WTC11 (cell line): ENCODE data around the gene ARHGAP26. TPM values are rescaled to one million over a fixed set of nuclear protein-coding genes. Genes with fewer than 3 reads are reported as not detected.

ENCODE experiments used
- ATAC-seq: fragments of 200-7000 bp; cut with Tn5 transposase; 2 replicates; pipeline ENCODE4 v1.10.0; 2021; ENCODE audit warnings: mild to moderate bottlenecking, moderate library complexity
- CTCF ChIA-PET: fragments of 300-600 bp; sonication (Branson Sonifier 250); formaldehyde crosslinking; loops from one replicate; lab custom pipeline; 2021; ENCODE audit warnings: antibody characterized with exemption; lab: Charles Lee
- POLR2A ChIA-PET: fragments of 350-600 bp; sonication (Branson Sonifier 250); formaldehyde crosslinking; loops from one replicate; lab custom pipeline; 2021; ENCODE audit warnings: antibody characterized with exemption; lab: Charles Lee
- DNase-seq: peaks from one replicate; pipeline ENCODE4 v3.0.0; 2021; ENCODE audit warnings: low spot score
- H3K27ac Mint-ChIP-seq: 2 replicates; pipeline ENCODE4 v1.8.0; 2021; ENCODE audit warnings: mixed read lengths
- H3K27me3 Mint-ChIP-seq: 2 replicates; pipeline ENCODE4 v1.8.0; 2021; ENCODE audit warnings: low read depth, mild to moderate bottlenecking, moderate library complexity, mixed read lengths
- H3K36me3 Mint-ChIP-seq: 2 replicates; pipeline ENCODE4 v1.8.0; 2021; ENCODE audit warnings: mixed read lengths
- H3K4me1 Mint-ChIP-seq: 2 replicates; pipeline ENCODE4 v1.8.0; 2022; ENCODE audit warnings: mixed read lengths
- H3K4me3 Mint-ChIP-seq: 2 replicates; pipeline ENCODE4 v1.8.0; 2021; ENCODE audit warnings: mild to moderate bottlenecking, moderate library complexity, mixed read lengths
- H3K9me3 Mint-ChIP-seq: 2 replicates; pipeline ENCODE4 v1.8.0; 2021; ENCODE audit warnings: mixed read lengths
- JAZF1 ChIP-seq: fragments of 250-450 bp; sonication (Bioruptor Pico); IDR thresholded peaks from 2 replicates; pipeline ENCODE4 v1.9.0; 2021; ENCODE audit warnings: moderate library complexity, mild to moderate bottlenecking, inconsistent platforms
- JUN ChIP-seq: sonication (generic); formaldehyde crosslinking; IDR thresholded peaks from 2 replicates; pipeline ENCODE4 v1.8.0; 2023; ENCODE audit warnings: mild to moderate bottlenecking, missing genetic modification reagents
- KAT7 ChIP-seq: sonication (generic); formaldehyde crosslinking; IDR thresholded peaks from 2 replicates; pipeline ENCODE4 v1.8.1; 2023; ENCODE audit warnings: missing genetic modification reagents, mild to moderate bottlenecking, borderline replicate concordance
- NFE2L1 ChIP-seq: sonication (generic); formaldehyde crosslinking; IDR thresholded peaks from 2 replicates; pipeline ENCODE4 v1.8.1; 2023; ENCODE audit warnings: missing genetic modification reagents
- NFYB ChIP-seq: sonication (generic); formaldehyde crosslinking; conservative IDR thresholded peaks from 2 replicates; pipeline ENCODE4 v1.8.0; 2022; ENCODE audit warnings: low read depth, missing genetic modification reagents
- SMAD3 ChIP-seq: sonication (generic); formaldehyde crosslinking; IDR thresholded peaks from 2 replicates; pipeline ENCODE4 v1.8.0; 2022; ENCODE audit warnings: missing genetic modification reagents, mild to moderate bottlenecking, borderline replicate concordance
- ZNF416 ChIP-seq: fragments of 250-450 bp; sonication (Bioruptor Pico); IDR thresholded peaks from 2 replicates; pipeline ENCODE4 v1.9.0; 2021; ENCODE audit warnings: mild to moderate bottlenecking, inconsistent platforms
- ZNF425 ChIP-seq: fragments of 250-450 bp; sonication (Bioruptor Pico); conservative IDR thresholded peaks from 2 replicates; pipeline ENCODE4 v1.9.0; 2021; ENCODE audit warnings: mild to moderate bottlenecking
- total RNA-seq: library from RNA; stranded (reverse); gene quantifications from 3 replicates; pipeline ENCODE4 v1.2.3, GENCODE V29; 2021
- TF ChIP-seq, protein P1 (sequence below): sonication (generic); formaldehyde crosslinking; IDR thresholded peaks from 2 replicates; pipeline ENCODE4 v1.8.0; 2023; ENCODE audit warnings: missing genetic modification reagents, mild to moderate bottlenecking, borderline replicate concordance
- TF ChIP-seq, protein P2 (sequence below): sonication (generic); formaldehyde crosslinking; IDR thresholded peaks from 2 replicates; pipeline ENCODE4 v1.8.1; 2022; ENCODE audit warnings: low read depth, missing genetic modification reagents, borderline replicate concordance
- TF ChIP-seq, protein P3 (sequence below): fragments of 250-450 bp; sonication (Bioruptor Pico); IDR thresholded peaks from 2 replicates; pipeline ENCODE4 v1.8.0; 2021; ENCODE audit warnings: mild to moderate bottlenecking

ARHGAP26 gene
- total RNA-seq, 1 experiment from 2014 or later, result 22.3 TPM

GRCh38 chr5:142905348-142905747 is 135.2 kb downstream of the ARHGAP26 start (continued):
- TF ChIP-seq, protein P1, sequence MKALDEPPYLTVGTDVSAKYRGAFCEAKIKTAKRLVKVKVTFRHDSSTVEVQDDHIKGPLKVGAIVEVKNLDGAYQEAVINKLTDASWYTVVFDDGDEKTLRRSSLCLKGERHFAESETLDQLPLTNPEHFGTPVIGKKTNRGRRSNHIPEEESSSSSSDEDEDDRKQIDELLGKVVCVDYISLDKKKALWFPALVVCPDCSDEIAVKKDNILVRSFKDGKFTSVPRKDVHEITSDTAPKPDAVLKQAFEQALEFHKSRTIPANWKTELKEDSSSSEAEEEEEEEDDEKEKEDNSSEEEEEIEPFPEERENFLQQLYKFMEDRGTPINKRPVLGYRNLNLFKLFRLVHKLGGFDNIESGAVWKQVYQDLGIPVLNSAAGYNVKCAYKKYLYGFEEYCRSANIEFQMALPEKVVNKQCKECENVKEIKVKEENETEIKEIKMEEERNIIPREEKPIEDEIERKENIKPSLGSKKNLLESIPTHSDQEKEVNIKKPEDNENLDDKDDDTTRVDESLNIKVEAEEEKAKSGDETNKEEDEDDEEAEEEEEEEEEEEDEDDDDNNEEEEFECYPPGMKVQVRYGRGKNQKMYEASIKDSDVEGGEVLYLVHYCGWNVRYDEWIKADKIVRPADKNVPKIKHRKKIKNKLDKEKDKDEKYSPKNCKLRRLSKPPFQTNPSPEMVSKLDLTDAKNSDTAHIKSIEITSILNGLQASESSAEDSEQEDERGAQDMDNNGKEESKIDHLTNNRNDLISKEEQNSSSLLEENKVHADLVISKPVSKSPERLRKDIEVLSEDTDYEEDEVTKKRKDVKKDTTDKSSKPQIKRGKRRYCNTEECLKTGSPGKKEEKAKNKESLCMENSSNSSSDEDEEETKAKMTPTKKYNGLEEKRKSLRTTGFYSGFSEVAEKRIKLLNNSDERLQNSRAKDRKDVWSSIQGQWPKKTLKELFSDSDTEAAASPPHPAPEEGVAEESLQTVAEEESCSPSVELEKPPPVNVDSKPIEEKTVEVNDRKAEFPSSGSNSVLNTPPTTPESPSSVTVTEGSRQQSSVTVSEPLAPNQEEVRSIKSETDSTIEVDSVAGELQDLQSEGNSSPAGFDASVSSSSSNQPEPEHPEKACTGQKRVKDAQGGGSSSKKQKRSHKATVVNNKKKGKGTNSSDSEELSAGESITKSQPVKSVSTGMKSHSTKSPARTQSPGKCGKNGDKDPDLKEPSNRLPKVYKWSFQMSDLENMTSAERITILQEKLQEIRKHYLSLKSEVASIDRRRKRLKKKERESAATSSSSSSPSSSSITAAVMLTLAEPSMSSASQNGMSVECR (CRISPR knock-in tag), result no peak
- TF ChIP-seq ZNF425 (CRISPR knock-in tag), result no peak
- TF ChIP-seq SMAD3, result no peak
- TF ChIP-seq, all 79 proteins: peak for 0

DNA sequence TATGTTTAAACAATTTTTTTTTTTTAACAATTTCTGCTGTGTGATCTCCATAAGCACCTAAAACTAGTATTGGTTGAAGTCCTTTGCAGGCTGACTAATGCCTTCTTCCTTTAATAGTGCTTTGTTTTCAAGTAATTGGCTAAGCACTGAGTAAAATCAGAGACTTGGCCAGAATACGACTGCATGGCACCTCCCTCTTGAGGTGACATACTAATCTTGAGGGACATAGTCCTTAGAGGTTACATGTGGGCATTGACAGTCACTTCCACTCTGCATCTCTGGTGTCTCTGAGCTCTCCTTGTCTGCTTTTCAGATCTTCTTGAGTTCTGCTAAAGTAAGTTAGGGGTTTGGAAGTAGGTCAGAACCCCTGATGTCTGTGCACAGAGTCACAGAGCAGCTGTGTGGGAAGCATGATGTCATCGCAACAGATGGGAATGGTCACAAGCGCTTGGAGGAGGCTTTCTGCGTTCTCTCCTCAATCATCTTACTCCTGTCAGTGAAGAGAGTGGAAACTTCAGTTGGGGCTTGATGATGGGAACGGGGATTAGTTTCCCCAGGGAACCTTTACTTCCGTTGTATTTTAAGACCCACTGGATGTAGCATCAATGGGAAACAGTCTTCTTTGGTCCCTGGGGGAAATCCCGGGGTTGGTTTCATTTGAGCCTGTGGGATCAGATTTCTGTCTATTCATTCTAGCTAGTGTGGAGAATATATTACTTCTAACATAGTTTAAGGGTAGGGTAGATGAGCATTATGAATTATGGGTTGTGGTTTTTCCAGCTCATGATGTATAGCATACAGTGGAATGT is 136.9 kb downstream of the ARHGAP26 start:
- Mint-ChIP-seq H3K27ac (no peak overlapping the region), H3K4me3 (no peak overlapping the region), H3K9me3 (no peaks in the 10 kb centered on the region), H3K27me3 (no peaks in the 10 kb centered on the region), H3K36me3 (peaks cover 56% of the 10 kb centered on the region), H3K4me1 (peaks cover 12% of the 10 kb centered on the region)
- DNase-seq (no peak), ATAC-seq (no peak)
- ChIA-PET POLR2A (no interaction called here), CTCF (no interaction called here)
- TF ChIP-seq NFYB (CRISPR knock-in tag), result no peak
- TF ChIP-seq, protein P2, sequence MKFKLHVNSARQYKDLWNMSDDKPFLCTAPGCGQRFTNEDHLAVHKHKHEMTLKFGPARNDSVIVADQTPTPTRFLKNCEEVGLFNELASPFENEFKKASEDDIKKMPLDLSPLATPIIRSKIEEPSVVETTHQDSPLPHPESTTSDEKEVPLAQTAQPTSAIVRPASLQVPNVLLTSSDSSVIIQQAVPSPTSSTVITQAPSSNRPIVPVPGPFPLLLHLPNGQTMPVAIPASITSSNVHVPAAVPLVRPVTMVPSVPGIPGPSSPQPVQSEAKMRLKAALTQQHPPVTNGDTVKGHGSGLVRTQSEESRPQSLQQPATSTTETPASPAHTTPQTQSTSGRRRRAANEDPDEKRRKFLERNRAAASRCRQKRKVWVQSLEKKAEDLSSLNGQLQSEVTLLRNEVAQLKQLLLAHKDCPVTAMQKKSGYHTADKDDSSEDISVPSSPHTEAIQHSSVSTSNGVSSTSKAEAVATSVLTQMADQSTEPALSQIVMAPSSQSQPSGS (CRISPR knock-in tag), result no peak

DNA sequence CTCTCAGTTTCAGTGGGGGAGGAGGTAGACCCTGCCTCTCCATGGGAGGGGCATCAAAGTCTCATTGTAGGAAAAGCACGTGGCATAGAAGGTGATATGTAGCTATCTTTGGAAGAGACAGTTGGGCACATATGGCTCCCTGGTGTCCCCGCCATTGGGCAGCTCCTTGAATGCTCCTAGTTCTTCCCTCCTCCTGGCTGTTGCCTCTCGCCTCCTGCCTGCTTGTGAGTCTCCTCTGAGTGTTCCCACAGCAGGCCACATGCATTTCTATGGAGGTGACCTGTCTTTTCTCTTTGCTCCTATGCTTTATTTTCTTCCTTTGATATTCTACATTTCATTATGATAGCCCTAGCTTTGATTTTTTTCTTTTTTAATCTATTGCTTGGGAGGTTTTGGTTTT is 138.5 kb downstream of the ARHGAP26 start:
- Mint-ChIP-seq H3K36me3 (peaks cover 52% of the 10 kb centered on the region), H3K4me1 (peaks cover 12% of the 10 kb centered on the region), H3K4me3 (no peak overlapping the region), H3K27me3 (no peaks in the 10 kb centered on the region), H3K27ac (no peak overlapping the region)
- ATAC-seq, result peak; percentile 67
- ChIA-PET POLR2A (interaction anchor here (0.6 kb wide), 1 partner anchor 9 kb away, joined by 3 read pairs; no protein-coding TSS in a partner anchor), CTCF (interaction anchor here (0.9 to 2.6 kb wide), 3 partner anchors 20 to 253 kb away, joined by 3 to 7 read pairs (median 6); no protein-coding TSS in a partner anchor)
- TF ChIP-seq JAZF1 (CRISPR knock-in tag), result no peak
- TF ChIP-seq, all 79 proteins: peak for 0
- no peak for DNase-seq
- H3K9me3 Mint-ChIP-seq, result no peaks in the 10 kb centered on the region

GRCh38 chr5:142910128-142910527 is 140.0 kb downstream of the ARHGAP26 start:
- ChIA-PET POLR2A (no interaction called here), CTCF (interaction anchor here (1.4 to 2.6 kb wide), 2 partner anchors 21 to 193 kb away, joined by 5 to 7 read pairs; no protein-coding TSS in a partner anchor)
- H3K27ac Mint-ChIP-seq, result no peak overlapping the region
- ATAC-seq (no peak), DNase-seq (no peak)
- no peak overlapping the region for H3K4me3 Mint-ChIP-seq
- H3K27me3 Mint-ChIP-seq, result no peaks in the 10 kb centered on the region
- H3K36me3 Mint-ChIP-seq, result peaks cover 44% of the 10 kb centered on the region
- peaks cover 18% of the 10 kb centered on the region for H3K4me1 Mint-ChIP-seq
- H3K9me3 Mint-ChIP-seq, result no peaks in the 10 kb centered on the region
- TF ChIP-seq NFE2L1 (CRISPR knock-in tag), result no peak
- no peak for TF ChIP-seq JUN
- no peak for TF ChIP-seq KAT7
- TF ChIP-seq, protein P2 (CRISPR knock-in tag), result no peak
- TF ChIP-seq, protein P1 (CRISPR knock-in tag), result no peak
- TF ChIP-seq, protein P3, sequence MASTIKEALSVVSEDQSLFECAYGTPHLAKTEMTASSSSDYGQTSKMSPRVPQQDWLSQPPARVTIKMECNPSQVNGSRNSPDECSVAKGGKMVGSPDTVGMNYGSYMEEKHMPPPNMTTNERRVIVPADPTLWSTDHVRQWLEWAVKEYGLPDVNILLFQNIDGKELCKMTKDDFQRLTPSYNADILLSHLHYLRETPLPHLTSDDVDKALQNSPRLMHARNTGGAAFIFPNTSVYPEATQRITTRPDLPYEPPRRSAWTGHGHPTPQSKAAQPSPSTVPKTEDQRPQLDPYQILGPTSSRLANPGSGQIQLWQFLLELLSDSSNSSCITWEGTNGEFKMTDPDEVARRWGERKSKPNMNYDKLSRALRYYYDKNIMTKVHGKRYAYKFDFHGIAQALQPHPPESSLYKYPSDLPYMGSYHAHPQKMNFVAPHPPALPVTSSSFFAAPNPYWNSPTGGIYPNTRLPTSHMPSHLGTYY, result no peak
- TF ChIP-seq ZNF416 (CRISPR knock-in tag), result no peak
